ENCODE results near the gene P2RY4.
"Not testable (repeated sequence)": the region's sequence is repeated elsewhere in the genome, so short reads cannot be mapped to it uniquely, and the experiment has no call there.

Gene P2RY4

GRCh38 chrX:70241501-70241900, 18.5 kb downstream of the P2RY4 start:
- no peak for DNase-seq

GRCh38 chrX:70240751-70241150, 19.3 kb downstream of the P2RY4 start:
- no peak for DNase-seq

- DNase-seq: no peak
These were observed 25.6 kb downstream of the P2RY4 start, which contains the start of gene AWAT1 for GRCh38 chrX:70234355-70234754. Gene AWAT1, plus strand, starts transcription at chrX:70234655. Its CDS starts 41 bp downstream, at chrX:70234696.

GRCh38 chrX:70231666-70232065, 28.3 kb downstream of the P2RY4 start:
- no peak for DNase-seq

- DNase-seq: no peak
These were observed 33.3 kb downstream of the P2RY4 start for GRCh38 chrX:70226687-70227086.

GRCh38 chrX:70226048-70226447, 34.0 kb downstream of the P2RY4 start:
- no peak for DNase-seq

- no peak for DNase-seq
These were observed 39.9 kb downstream of the P2RY4 start for GRCh38 chrX:70219938-70220764.

- not testable (repeated sequence) for DNase-seq
These were observed 50.4 kb downstream of the P2RY4 start for GRCh38 chrX:70209570-70209969.

- no peak for DNase-seq
These were observed 51.5 kb downstream of the P2RY4 start for GRCh38 chrX:70208479-70208878.
